Suprapubic skin (tissue), 4 donors: ENCODE results near the gene IFFO2. TPM values are rescaled to one million over a fixed set of nuclear protein-coding genes. Genes with fewer than 3 reads are reported as not detected.

Experiments
- DNase-seq, 2 donors: peaks; one replicate each; pipeline ENCODE4 v3.0.0-alpha.2; 2019; ENCODE audit warnings: low spot score in 2 of 2
- H3K27ac ChIP-seq: fragments of 200-600 bp; sonication (generic); one replicate; pipeline ENCODE4 v1.5.1; 2019
- H3K27me3 ChIP-seq: fragments of 200-600 bp; sonication (generic); one replicate; pipeline ENCODE4 v1.5.1; 2019
- H3K36me3 ChIP-seq: fragments of 200-600 bp; sonication (generic); one replicate; pipeline ENCODE4 v1.5.1; 2019
- H3K4me1 ChIP-seq: fragments of 200-600 bp; sonication (generic); one replicate; pipeline ENCODE4 v1.5.1; 2019
- H3K4me3 ChIP-seq: fragments of 200-600 bp; sonication (generic); one replicate; pipeline ENCODE4 v1.5.1; 2019; ENCODE audit warnings: mild to moderate bottlenecking
- H3K9me3 ChIP-seq: fragments of 200-600 bp; sonication (generic); one replicate; pipeline ENCODE4 v1.5.1; 2019
- CTCF ChIP-seq, 2 donors: fragments of 200-600 bp in 1 of 2; fragments of 450-650 bp in 1 of 2; sonication (generic) in 1 of 2; IDR thresholded peaks; one replicate each; pipeline ENCODE4 v1.5.1; 2016 to 2019; ENCODE audit warnings: antibody characterized with exemption in 2 of 2, mild to moderate bottlenecking in 1 of 2, moderate library complexity in 1 of 2
- EP300 ChIP-seq: sonication (generic); formaldehyde crosslinking; IDR thresholded peaks from one replicate; pipeline ENCODE4 v1.6.1; 2017; ENCODE audit warnings: antibody characterized with exemption
- POLR2A ChIP-seq, 2 donors: fragments of 450-650 bp; IDR thresholded peaks; one replicate each; pipeline ENCODE4 v1.6.1; 2017; ENCODE audit warnings: antibody characterized with exemption in 2 of 2, mild to moderate bottlenecking in 2 of 2, moderate library complexity in 2 of 2
- POLR2AphosphoS5 ChIP-seq, 3 donors: sonication (generic); formaldehyde crosslinking; IDR thresholded peaks; one replicate each; pipeline ENCODE4 v1.6.1; 2017; ENCODE audit warnings: antibody characterized with exemption in 3 of 3
- WGBS: methylation state at CpG from one replicate; pipeline ENCODE4 v1.1.5; 2018; 5-methylcytosine and 5-hydroxymethylcytosine counted together
- total RNA-seq, 4 donors: library from RNA; depleted of rRNA; stranded (reverse); fragments of >200 nt; gene quantifications; one replicate each; pipeline ENCODE4 v1.1.0, GENCODE V29; 2016

IFFO2 gene
- total RNA-seq, 4 donors from 2014 or later = 327 to 569 (median 449) TPM

DNA sequence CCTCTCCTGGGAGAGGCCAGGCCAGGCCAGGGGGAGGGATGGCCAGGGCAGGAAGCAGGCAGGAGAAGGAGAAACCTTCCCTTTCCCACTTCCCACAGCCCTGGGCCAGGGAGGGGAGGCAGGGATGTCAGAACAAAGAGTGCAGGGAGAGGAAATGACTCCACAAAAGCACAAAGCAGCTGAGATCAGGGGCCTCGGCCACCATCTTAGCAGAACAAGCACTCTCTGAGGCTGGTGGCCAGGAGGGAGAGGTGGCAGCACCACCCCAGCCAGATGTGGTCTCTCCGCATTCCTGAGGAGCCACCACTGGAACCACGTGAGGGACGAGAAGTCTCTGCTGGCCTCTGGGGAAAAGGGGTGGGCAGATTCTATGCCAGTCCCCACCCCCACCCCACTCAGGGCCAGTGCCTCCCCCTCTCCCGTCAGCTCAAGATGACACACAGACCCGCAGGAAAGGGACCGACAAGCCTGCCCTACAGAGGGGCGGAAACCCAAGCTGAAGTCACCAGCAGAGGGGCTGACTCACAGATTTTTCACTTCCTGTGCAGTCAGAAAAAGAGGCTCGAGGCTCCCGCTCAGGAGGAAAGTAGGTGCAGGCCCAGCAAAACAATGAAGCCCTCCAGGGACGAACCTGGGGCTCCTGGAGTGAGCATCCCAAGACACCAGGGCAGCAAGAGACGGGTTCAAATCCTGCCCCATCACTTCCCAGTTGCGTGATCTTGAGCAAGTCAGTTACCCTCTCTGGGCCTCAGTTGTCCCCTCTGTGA is 30.0 kb downstream of the IFFO2 start:
- WGBS = 21% methylated on average over 4 of the region's 13 CpGs
- TF ChIP-seq POLR2A (IDR thresholded peaks at IDR 0.05) (no peak), POLR2AphosphoS5 (IDR thresholded peaks at IDR 0.05) (no peak), CTCF (IDR thresholded peaks at IDR 0.05) (no peak), EP300 (no peak)
- DNase-seq = peak in 1 of 2 donors; percentile 85
- Histone ChIP-seq H3K4me3 (peak overlapping the region; percentile 19), H3K27me3 (no peaks in the 10 kb centered on the region), H3K9me3 (no peaks in the 10 kb centered on the region), H3K27ac (peak overlapping the region; percentile 88), H3K4me1 (peaks cover 93% of the 10 kb centered on the region), H3K36me3 (no peaks in the 10 kb centered on the region)

GRCh38 chr1:18925279-18925678 is 31.2 kb downstream of the IFFO2 start:
- no peaks in the 10 kb centered on the region for H3K9me3 ChIP-seq
- no peak for DNase-seq
- H3K4me3 ChIP-seq = no peak overlapping the region
- TF ChIP-seq POLR2AphosphoS5 (IDR thresholded peaks at IDR 0.05) (no peak), EP300 (no peak), CTCF (IDR thresholded peaks at IDR 0.05) (no peak), POLR2A (IDR thresholded peaks at IDR 0.05) (no peak)
- no peaks in the 10 kb centered on the region for H3K27me3 ChIP-seq
- 92% methylated on average over 9 of the region's 9 CpGs for WGBS
- peaks cover 87% of the 10 kb centered on the region for H3K4me1 ChIP-seq
- H3K36me3 ChIP-seq = peaks cover 6% of the 10 kb centered on the region
- no peak overlapping the region for H3K27ac ChIP-seq

- no peak for TF ChIP-seq POLR2AphosphoS5 (IDR thresholded peaks at IDR 0.05)
- TF ChIP-seq POLR2A (IDR thresholded peaks at IDR 0.05) = no peak
- no peak for TF ChIP-seq CTCF (IDR thresholded peaks at IDR 0.05)
- TF ChIP-seq EP300 = no peak
- Histone ChIP-seq H3K36me3 (peaks cover 13% of the 10 kb centered on the region), H3K9me3 (no peaks in the 10 kb centered on the region), H3K27ac (peak overlapping the region; percentile 70), H3K4me1 (peaks cover 79% of the 10 kb centered on the region), H3K27me3 (no peaks in the 10 kb centered on the region), H3K4me3 (peak overlapping the region; percentile 2)
- no peak for DNase-seq
- 45% methylated on average over 11 of the region's 11 CpGs for WGBS
These were observed 32.2 kb downstream of the IFFO2 start for GRCh38 chr1:18924221-18924691.

DNA sequence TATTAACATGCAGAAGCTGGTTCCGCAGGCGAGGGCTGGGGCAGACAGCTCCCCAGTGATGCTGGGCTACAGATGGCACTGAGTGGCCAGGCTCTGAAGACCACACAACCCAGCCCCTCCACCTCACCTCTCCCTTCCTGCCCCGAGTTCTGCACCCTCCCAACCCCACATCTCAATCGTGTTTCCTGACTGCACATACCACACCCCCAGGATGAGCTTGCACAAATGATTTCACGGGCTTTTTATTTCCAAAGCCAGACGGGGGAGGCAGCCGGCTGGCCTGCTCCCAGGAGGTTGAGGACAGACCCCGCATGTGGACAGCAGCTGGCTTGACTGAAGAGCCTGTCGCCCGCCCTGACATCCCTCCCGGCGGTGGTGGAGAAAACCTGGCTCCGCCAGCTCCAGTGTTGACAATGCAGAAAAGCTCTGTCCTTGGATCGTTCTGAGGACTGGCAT is 32.7 kb downstream of the IFFO2 start:
- Histone ChIP-seq H3K36me3 (peaks cover 18% of the 10 kb centered on the region), H3K4me3 (peak overlapping the region; percentile 2), H3K4me1 (peaks cover 75% of the 10 kb centered on the region), H3K27ac (peak overlapping the region; percentile 70), H3K27me3 (no peaks in the 10 kb centered on the region), H3K9me3 (no peaks in the 10 kb centered on the region)
- WGBS = 12% methylated on average over 7 of the region's 14 CpGs
- TF ChIP-seq EP300 (no peak), POLR2A (IDR thresholded peaks at IDR 0.05) (no peak), CTCF (IDR thresholded peaks at IDR 0.05) (no peak), POLR2AphosphoS5 (IDR thresholded peaks at IDR 0.05) (no peak)
- DNase-seq = no peak
